ENCODE data around the gene ATP8B4.

ATP8B4 gene

GRCh38 chr15:49826640-49827234 lies 292.3 kb downstream of the ATP8B4 start:
- Histone ChIP-seq H3K27ac (no peak overlapping the region), H3K4me3 (IDR thresholded peaks at IDR 0.05; ENCODE audit: insufficient read depth, low read depth, low read length) (no peak overlapping the region), H3K9ac (no peak overlapping the region), H2AFZ (ENCODE audit: low read depth) (no peak overlapping the region), H4K20me1 (ENCODE audit: insufficient read depth) (no peaks in the 10 kb centered on the region), H3K4me1 (ENCODE audit: low read depth, poor library complexity, severe bottlenecking) (no peaks in the 10 kb centered on the region), H3K4me2 (no peak overlapping the region), H3K36me3 (ENCODE audit: insufficient read depth) (no peaks in the 10 kb centered on the region), H3K27me3 (ENCODE audit: insufficient read depth, low read depth) (no peaks in the 10 kb centered on the region), H3K79me2 (ENCODE audit: insufficient read depth, low read depth) (no peaks in the 10 kb centered on the region)
- TF ChIP-seq CTCF (conservative IDR thresholded peaks at IDR 0.05; ENCODE audit: low read depth, low read length), result no peak

- no peak overlapping the region for H2AFZ ChIP-seq (ENCODE audit: low read depth)
- H3K27me3 ChIP-seq (ENCODE audit: insufficient read depth, low read depth), result no peaks in the 10 kb centered on the region
- H3K4me3 ChIP-seq (IDR thresholded peaks at IDR 0.05; ENCODE audit: insufficient read depth, low read depth, low read length), result no peak overlapping the region
- H3K4me2 ChIP-seq, result no peak overlapping the region
- H3K4me1 ChIP-seq (ENCODE audit: low read depth, poor library complexity, severe bottlenecking), result no peaks in the 10 kb centered on the region
- H4K20me1 ChIP-seq (ENCODE audit: insufficient read depth), result no peaks in the 10 kb centered on the region
- H3K36me3 ChIP-seq (ENCODE audit: insufficient read depth), result no peaks in the 10 kb centered on the region
- H3K27ac ChIP-seq, result no peak overlapping the region
- TF ChIP-seq CTCF (conservative IDR thresholded peaks at IDR 0.05; ENCODE audit: low read depth, low read length), result no peak
- no peaks in the 10 kb centered on the region for H3K79me2 ChIP-seq (ENCODE audit: insufficient read depth, low read depth)
- H3K9ac ChIP-seq, result no peak overlapping the region
Observed at GRCh38 chr15:49824775-49825099, 294.3 kb downstream of the ATP8B4 start.

GRCh38 chr15:49823987-49824774 lies 294.9 kb downstream of the ATP8B4 start:
- no peak for TF ChIP-seq CTCF (conservative IDR thresholded peaks at IDR 0.05; ENCODE audit: low read depth, low read length)
- no peaks in the 10 kb centered on the region for H3K79me2 ChIP-seq (ENCODE audit: insufficient read depth, low read depth)
- H3K27me3 ChIP-seq (ENCODE audit: insufficient read depth, low read depth), result no peaks in the 10 kb centered on the region
- no peak overlapping the region for H3K9ac ChIP-seq
- no peaks in the 10 kb centered on the region for H4K20me1 ChIP-seq (ENCODE audit: insufficient read depth)
- no peaks in the 10 kb centered on the region for H3K36me3 ChIP-seq (ENCODE audit: insufficient read depth)
- H3K4me3 ChIP-seq (IDR thresholded peaks at IDR 0.05; ENCODE audit: insufficient read depth, low read depth, low read length), result no peak overlapping the region
- no peak overlapping the region for H3K4me2 ChIP-seq
- no peak overlapping the region for H3K27ac ChIP-seq
- no peaks in the 10 kb centered on the region for H3K4me1 ChIP-seq (ENCODE audit: low read depth, poor library complexity, severe bottlenecking)
- H2AFZ ChIP-seq (ENCODE audit: low read depth), result no peak overlapping the region

- peaks cover 17% of the 10 kb centered on the region for H3K4me1 ChIP-seq (ENCODE audit: low read depth, poor library complexity, severe bottlenecking)
- H2AFZ ChIP-seq (ENCODE audit: low read depth), result no peak overlapping the region
- no peaks in the 10 kb centered on the region for H3K79me2 ChIP-seq (ENCODE audit: insufficient read depth, low read depth)
- H3K4me2 ChIP-seq, result no peak overlapping the region
- TF ChIP-seq CTCF (conservative IDR thresholded peaks at IDR 0.05; ENCODE audit: low read depth, low read length), result no peak
- H3K9ac ChIP-seq, result no peak overlapping the region
- no peaks in the 10 kb centered on the region for H3K36me3 ChIP-seq (ENCODE audit: insufficient read depth)
- H3K27ac ChIP-seq, result no peak overlapping the region
- H4K20me1 ChIP-seq (ENCODE audit: insufficient read depth), result no peaks in the 10 kb centered on the region
- no peaks in the 10 kb centered on the region for H3K27me3 ChIP-seq (ENCODE audit: insufficient read depth, low read depth)
- H3K4me3 ChIP-seq (IDR thresholded peaks at IDR 0.05; ENCODE audit: insufficient read depth, low read depth, low read length), result no peak overlapping the region
Observed at GRCh38 chr15:49817100-49817499, 301.9 kb downstream of the ATP8B4 start.

All from KMS-11 (cell line).